ENCODE data around the gene FBXO48.
"Not testable (repeated sequence)": the region's sequence is repeated elsewhere in the genome, so short reads cannot be mapped to it uniquely, and the experiment has no call there.

Gene FBXO48

GRCh38 chr2:68467077-68467960 is at the start of gene FBXO48, which contains the start of gene APLF:
FBXO48 (minus strand) TSS chr2:68467294; CDS start chr2:68465145, 2,149 bp downstream.
APLF (plus strand) TSS chr2:68467585; CDS start chr2:68467732, 147 bp downstream.
- peak; percentile 95 to 98 (median 96) for DNase-seq (ENCODE audit: low read depth in 4 of 4, low spot score in 1 of 4)

GRCh38 chr2:68516051-68516955 is 49.2 kb upstream of the FBXO48 start:
- no peak for DNase-seq (ENCODE audit: low read depth in 4 of 4, low spot score in 1 of 4)

GRCh38 chr2:68514316-68514929 is 47.3 kb upstream of the FBXO48 start:
- DNase-seq (ENCODE audit: low read depth in 4 of 4, low spot score in 1 of 4): no peak

- no peak for DNase-seq (ENCODE audit: low read depth in 4 of 4, low spot score in 1 of 4)
Observed at GRCh38 chr2:68512966-68513365, 45.9 kb upstream of the FBXO48 start.

GRCh38 chr2:68512326-68512725 is 45.2 kb upstream of the FBXO48 start:
- no peak for DNase-seq (ENCODE audit: low read depth in 4 of 4, low spot score in 1 of 4)

- DNase-seq (ENCODE audit: low read depth in 4 of 4, low spot score in 1 of 4): no peak
Observed at GRCh38 chr2:68506170-68506569, 39.1 kb upstream of the FBXO48 start.

GRCh38 chr2:68505603-68506159 is 38.6 kb upstream of the FBXO48 start:
- DNase-seq (ENCODE audit: low read depth in 4 of 4, low spot score in 1 of 4): no peak

GRCh38 chr2:68501768-68502167 is 34.7 kb upstream of the FBXO48 start:
- DNase-seq (ENCODE audit: low read depth in 4 of 4, low spot score in 1 of 4): no peak

GRCh38 chr2:68500649-68501048 is 33.6 kb upstream of the FBXO48 start:
- no peak for DNase-seq (ENCODE audit: low read depth in 4 of 4, low spot score in 1 of 4)

- no peak for DNase-seq (ENCODE audit: low read depth in 4 of 4, low spot score in 1 of 4)
Observed at GRCh38 chr2:68499133-68499532, 32.0 kb upstream of the FBXO48 start.

- no peak for DNase-seq (ENCODE audit: low read depth in 4 of 4, low spot score in 1 of 4)
Observed at GRCh38 chr2:68491582-68491981, 24.5 kb upstream of the FBXO48 start.

GRCh38 chr2:68489282-68489681 is 22.2 kb upstream of the FBXO48 start:
- DNase-seq (ENCODE audit: low read depth in 4 of 4, low spot score in 1 of 4): no peak

GRCh38 chr2:68488605-68489004 is 21.5 kb upstream of the FBXO48 start:
- not testable (repeated sequence) for DNase-seq (ENCODE audit: low read depth in 4 of 4, low spot score in 1 of 4)

GRCh38 chr2:68487773-68488355 is 20.8 kb upstream of the FBXO48 start:
- no peak for DNase-seq (ENCODE audit: low read depth in 4 of 4, low spot score in 1 of 4)

GRCh38 chr2:68483011-68483410 is 15.9 kb upstream of the FBXO48 start:
- no peak for DNase-seq (ENCODE audit: low read depth in 4 of 4, low spot score in 1 of 4)

GRCh38 chr2:68482296-68482820 is 15.3 kb upstream of the FBXO48 start:
- no peak for DNase-seq (ENCODE audit: low read depth in 4 of 4, low spot score in 1 of 4)

- no peak for DNase-seq (ENCODE audit: low read depth in 4 of 4, low spot score in 1 of 4)
Observed at GRCh38 chr2:68478688-68479087, 11.6 kb upstream of the FBXO48 start.

- DNase-seq (ENCODE audit: low read depth in 4 of 4, low spot score in 1 of 4): no peak
Observed at GRCh38 chr2:68476454-68476853, 9.4 kb upstream of the FBXO48 start.

GRCh38 chr2:68475576-68475975 is 8.5 kb upstream of the FBXO48 start:
- no peak for DNase-seq (ENCODE audit: low read depth in 4 of 4, low spot score in 1 of 4)

- DNase-seq (ENCODE audit: low read depth in 4 of 4, low spot score in 1 of 4): no peak
Observed at GRCh38 chr2:68475110-68475509, 8.0 kb upstream of the FBXO48 start.
